DOHH2 (cell line): ENCODE results near the gene GALNT18.

Experiments
- H3F3A ChIP-seq: fragments of 200-600 bp; sonication (generic), shearing (Covaris generic); 2 replicates; pipeline ENCODE4 v1.6.0; 2016; ENCODE audit warnings: antibody characterized with exemption, mild to moderate bottlenecking; ENCODE audit not compliant: control insufficient read depth, insufficient read depth
- H3K27ac ChIP-seq: fragments of 200-600 bp; sonication (generic); 2 replicates; pipeline ENCODE4 v1.5.1; 2014; ENCODE audit warnings: low read depth, mild to moderate bottlenecking, low read length, moderate library complexity
- H3K27me3 ChIP-seq: fragments of 200-600 bp; sonication (generic); 2 replicates; pipeline ENCODE4 v1.6.1; 2014; ENCODE audit warnings: mild to moderate bottlenecking, low read length, mixed read lengths; ENCODE audit not compliant: control insufficient read depth
- H3K36me3 ChIP-seq: fragments of 200-600 bp; sonication (generic); 2 replicates; pipeline ENCODE4 v1.6.1; 2014; ENCODE audit warnings: mild to moderate bottlenecking, low read length, moderate library complexity, mixed read lengths; ENCODE audit not compliant: control insufficient read depth
- H3K4me1 ChIP-seq: fragments of 200-600 bp; sonication (generic); 2 replicates; pipeline ENCODE4 v1.6.1; 2014; ENCODE audit warnings: mild to moderate bottlenecking, low read length, mixed read lengths; ENCODE audit not compliant: control insufficient read depth
- H3K4me2 ChIP-seq: fragments of 200-600 bp; sonication (generic); 2 replicates; pipeline ENCODE4 v1.6.0; 2014; ENCODE audit warnings: mild to moderate bottlenecking, low read length, moderate library complexity
- H3K4me3 ChIP-seq: fragments of 200-600 bp; sonication (generic); 2 replicates; pipeline ENCODE4 v1.5.1; 2014; ENCODE audit warnings: mild to moderate bottlenecking, low read length, mixed read lengths
- H3K79me2 ChIP-seq: fragments of 200-600 bp; sonication (generic); 2 replicates; pipeline ENCODE4 v1.6.1; 2014; ENCODE audit warnings: mild to moderate bottlenecking, low read length, mixed read lengths; ENCODE audit not compliant: control insufficient read depth
- H3K9me2 ChIP-seq: fragments of 200-600 bp; sonication (generic); replicated peaks from 2 replicates; pipeline ENCODE4 v1.6.1; 2014; ENCODE audit warnings: mild to moderate bottlenecking, low read length, mixed read lengths; ENCODE audit not compliant: control insufficient read depth
- H3K9me3 ChIP-seq: fragments of 200-600 bp; sonication (generic); 2 replicates; pipeline ENCODE4 v1.6.1; 2014; ENCODE audit warnings: antibody characterized with exemption, low read length, mixed read lengths; ENCODE audit not compliant: control insufficient read depth, insufficient read depth
- H4K20me1 ChIP-seq: fragments of 200-600 bp; sonication (generic); 2 replicates; pipeline ENCODE4 v1.6.0; 2014; ENCODE audit warnings: low read depth, mild to moderate bottlenecking, antibody characterized with exemption, low read length, moderate library complexity; ENCODE audit not compliant: control insufficient read depth, insufficient read depth
- CTCF ChIP-seq: fragments of 200-600 bp; sonication (generic); IDR thresholded peaks from one replicate; pipeline ENCODE4 v1.5.1; 2014; ENCODE audit warnings: antibody characterized with exemption, mild to moderate bottlenecking, low read depth, low read length; ENCODE audit not compliant: poor library complexity, severe bottlenecking
- EZH2phosphoT487 ChIP-seq: fragments of 200-600 bp; sonication (generic); IDR thresholded peaks from 2 replicates; pipeline ENCODE4 v1.6.1; 2017; ENCODE audit warnings: borderline replicate concordance, mild to moderate bottlenecking, antibody characterized with exemption, low read length, moderate library complexity, mixed read lengths

The GALNT18 gene

GRCh38 chr11:11600288-11600687 is 21.5 kb downstream of the GALNT18 start:
- no peak overlapping the region for H3K4me3 ChIP-seq
- no peak overlapping the region for H3K27ac ChIP-seq
- no peaks in the 10 kb centered on the region for H4K20me1 ChIP-seq
- no peak overlapping the region for H3K4me2 ChIP-seq
- no peaks in the 10 kb centered on the region for H3K79me2 ChIP-seq
- no peaks in the 10 kb centered on the region for H3K9me2 ChIP-seq
- no peaks in the 10 kb centered on the region for H3K36me3 ChIP-seq
- TF ChIP-seq CTCF, result no peak
- H3K4me1 ChIP-seq, result no peaks in the 10 kb centered on the region
- H3K27me3 ChIP-seq, result no peaks in the 10 kb centered on the region; the same call in 1 of the 2 replicates
- H3F3A ChIP-seq, result no peaks in the 10 kb centered on the region
- no peaks in the 10 kb centered on the region for H3K9me3 ChIP-seq

GRCh38 chr11:11598243-11598642 is 23.6 kb downstream of the GALNT18 start:
- Histone ChIP-seq H3K27ac (no peak overlapping the region), H3K27me3 (no peaks in the 10 kb centered on the region; the same call in 1 of the 2 replicates), H3K4me3 (no peak overlapping the region), H3K4me1 (no peaks in the 10 kb centered on the region), H3K9me2 (no peaks in the 10 kb centered on the region), H3K9me3 (no peaks in the 10 kb centered on the region), H3F3A (no peaks in the 10 kb centered on the region), H4K20me1 (no peaks in the 10 kb centered on the region), H3K4me2 (no peak overlapping the region), H3K79me2 (no peaks in the 10 kb centered on the region), H3K36me3 (no peaks in the 10 kb centered on the region)
- no peak for TF ChIP-seq CTCF
- TF ChIP-seq EZH2phosphoT487, result no peak

- Histone ChIP-seq H3K4me2 (no peak overlapping the region), H3K9me2 (no peaks in the 10 kb centered on the region), H3K4me1 (no peaks in the 10 kb centered on the region), H3K36me3 (no peaks in the 10 kb centered on the region), H3K27ac (no peak overlapping the region), H3K4me3 (no peak overlapping the region), H3K79me2 (no peaks in the 10 kb centered on the region), H4K20me1 (no peaks in the 10 kb centered on the region), H3F3A (no peaks in the 10 kb centered on the region), H3K27me3 (no peaks in the 10 kb centered on the region), H3K9me3 (no peaks in the 10 kb centered on the region)
- no peak for TF ChIP-seq CTCF
- no peak for TF ChIP-seq EZH2phosphoT487
Observed at GRCh38 chr11:11594162-11594561, 27.6 kb downstream of the GALNT18 start.
